Stomach smooth muscle (tissue), 2 donors: ENCODE measurements around the gene EGLN1.
"Not testable (repeated sequence)": the region's sequence is repeated elsewhere in the genome, so short reads cannot be mapped to it uniquely, and the experiment has no call there.

Experiments used
- H3K27ac ChIP-seq: one replicate; pipeline ENCODE4 v1.7.0; 2013; ENCODE audit warnings: mild to moderate bottlenecking, low read length, inconsistent platforms
- H3K27me3 ChIP-seq, 2 donors: one replicate each; pipeline ENCODE4 v1.7.0; 2013; ENCODE audit warnings: low read length in 2 of 2; ENCODE audit not compliant: insufficient read depth in 2 of 2, control insufficient read depth in 1 of 2
- H3K36me3 ChIP-seq, 2 donors: one replicate each; pipeline ENCODE4 v1.7.0; 2013; ENCODE audit warnings: low read length in 2 of 2; ENCODE audit not compliant: control insufficient read depth in 2 of 2, insufficient read depth in 2 of 2
- H3K4me1 ChIP-seq: one replicate; pipeline ENCODE4 v1.7.0; 2013; ENCODE audit warnings: low read length; ENCODE audit not compliant: control insufficient read depth, insufficient read depth
- H3K4me3 ChIP-seq, 2 donors: one replicate each; pipeline ENCODE4 v1.7.0; 2013; ENCODE audit warnings: low read length in 2 of 2
- H3K9ac ChIP-seq, 2 donors: one replicate each; pipeline ENCODE4 v1.7.0; 2013; ENCODE audit warnings: low read length in 2 of 2, mild to moderate bottlenecking in 1 of 2
- H3K9me3 ChIP-seq, 2 donors: one replicate each; pipeline ENCODE4 v1.7.0; 2013; ENCODE audit warnings: low read length in 2 of 2; ENCODE audit not compliant: control insufficient read depth in 2 of 2
- donor health status: healthy.
- donor health status: Pancreatic carcinoma.

Gene EGLN1

DNA sequence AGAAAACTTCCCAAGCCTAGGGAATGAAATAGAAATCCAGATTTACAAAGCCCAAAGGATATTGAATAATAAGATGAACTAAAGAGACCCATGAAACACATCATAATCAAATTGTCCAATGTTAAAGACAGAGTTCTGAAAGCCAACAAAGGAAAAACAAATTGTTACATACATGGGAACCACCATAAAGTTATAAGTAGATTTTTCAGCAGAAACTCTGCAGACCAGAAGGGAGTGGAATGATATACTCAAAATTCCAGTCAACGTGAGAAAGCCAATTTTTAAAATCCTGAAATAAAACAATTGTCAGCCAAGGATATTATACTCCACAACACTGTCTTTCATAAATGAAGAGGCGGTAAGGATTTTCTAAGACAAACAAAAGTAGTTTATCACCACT, 22.0 kb upstream of the EGLN1 start:
- H3K27me3 ChIP-seq, result no peaks in the 10 kb centered on the region
- H3K4me3 ChIP-seq, result no peak overlapping the region
- H3K36me3 ChIP-seq, result no peaks in the 10 kb centered on the region
- H3K27ac ChIP-seq, result no peak overlapping the region
- H3K4me1 ChIP-seq, result no peaks in the 10 kb centered on the region
- H3K9ac ChIP-seq, result no peak overlapping the region
- H3K9me3 ChIP-seq, result peaks cover 0 to 2% of the 10 kb centered on the region in 2 donors

DNA sequence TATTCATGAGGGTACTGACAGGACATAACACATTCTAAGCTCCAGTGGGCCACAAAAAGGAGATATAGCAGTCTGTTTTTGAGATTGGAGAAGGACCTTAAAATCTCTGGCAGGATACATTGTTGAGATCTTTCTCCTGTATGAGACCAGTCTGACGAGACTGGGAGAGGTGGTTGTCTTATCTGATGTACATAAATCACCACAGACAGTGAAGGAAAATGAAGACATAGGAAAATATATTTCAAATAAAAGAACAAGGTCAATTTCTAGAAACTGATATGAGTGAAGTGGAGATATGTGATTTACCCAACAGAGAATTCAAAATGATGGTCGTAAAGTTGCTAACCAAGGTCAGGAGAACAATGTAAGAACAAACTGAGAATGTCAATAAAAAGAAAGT, 21.3 kb upstream of the EGLN1 start:
- Histone ChIP-seq H3K4me1 (no peaks in the 10 kb centered on the region), H3K9me3 (peaks cover 0 to 2% of the 10 kb centered on the region in 2 donors), H3K4me3 (no peak overlapping the region), H3K27me3 (no peaks in the 10 kb centered on the region), H3K9ac (no peak overlapping the region), H3K27ac (no peak overlapping the region), H3K36me3 (no peaks in the 10 kb centered on the region)

DNA sequence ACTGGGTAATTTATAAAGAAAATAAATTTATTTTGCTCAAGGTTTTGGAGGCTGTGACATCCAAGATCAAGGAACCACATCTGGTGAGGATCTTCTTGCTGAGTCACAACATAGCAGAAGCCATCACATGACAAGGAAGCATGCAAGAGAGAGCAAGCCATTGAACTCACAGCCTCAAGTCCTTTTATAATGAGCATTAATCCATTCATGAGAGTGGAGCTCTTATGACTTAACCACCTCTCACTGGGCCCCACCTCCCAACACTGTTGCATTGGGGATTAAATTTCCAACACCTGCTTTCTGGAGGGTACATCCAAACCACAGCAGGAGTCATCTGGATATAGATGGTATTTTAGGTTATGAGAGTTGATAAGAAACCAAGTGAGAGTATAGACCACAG, 20.6 kb upstream of the EGLN1 start:
- no peaks in the 10 kb centered on the region for H3K27me3 ChIP-seq
- no peak overlapping the region for H3K27ac ChIP-seq
- no peak overlapping the region for H3K4me3 ChIP-seq
- no peaks in the 10 kb centered on the region for H3K4me1 ChIP-seq
- no peaks in the 10 kb centered on the region for H3K36me3 ChIP-seq
- H3K9ac ChIP-seq, result no peak overlapping the region
- peaks cover 0 to 2% of the 10 kb centered on the region in 2 donors for H3K9me3 ChIP-seq

DNA sequence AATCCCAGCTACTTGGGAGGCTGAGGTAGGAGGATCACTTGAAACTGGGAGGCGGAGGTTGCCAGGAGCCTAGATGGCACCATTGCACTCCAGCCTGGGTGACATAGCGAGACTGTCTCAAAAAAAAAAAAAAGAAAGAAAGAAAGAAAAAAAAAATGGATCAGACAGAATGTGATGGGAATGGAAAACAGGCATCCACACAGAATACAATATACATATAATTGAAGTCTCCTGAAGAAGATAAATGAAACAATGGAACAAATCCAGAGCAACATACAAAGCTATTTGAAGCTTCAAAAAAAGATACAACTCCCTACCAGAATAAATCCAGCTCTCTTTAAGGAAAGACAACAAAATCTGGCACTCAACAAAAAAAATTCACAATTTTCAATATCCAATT, 10.9 kb upstream of the EGLN1 start:
- H3K27me3 ChIP-seq, result no peaks in the 10 kb centered on the region
- no peaks in the 10 kb centered on the region for H3K36me3 ChIP-seq
- H3K27ac ChIP-seq, result no peak overlapping the region
- no peaks in the 10 kb centered on the region for H3K9me3 ChIP-seq
- H3K4me1 ChIP-seq, result no peaks in the 10 kb centered on the region
- H3K4me3 ChIP-seq, result no peak overlapping the region
- H3K9ac ChIP-seq, result no peak overlapping the region

DNA sequence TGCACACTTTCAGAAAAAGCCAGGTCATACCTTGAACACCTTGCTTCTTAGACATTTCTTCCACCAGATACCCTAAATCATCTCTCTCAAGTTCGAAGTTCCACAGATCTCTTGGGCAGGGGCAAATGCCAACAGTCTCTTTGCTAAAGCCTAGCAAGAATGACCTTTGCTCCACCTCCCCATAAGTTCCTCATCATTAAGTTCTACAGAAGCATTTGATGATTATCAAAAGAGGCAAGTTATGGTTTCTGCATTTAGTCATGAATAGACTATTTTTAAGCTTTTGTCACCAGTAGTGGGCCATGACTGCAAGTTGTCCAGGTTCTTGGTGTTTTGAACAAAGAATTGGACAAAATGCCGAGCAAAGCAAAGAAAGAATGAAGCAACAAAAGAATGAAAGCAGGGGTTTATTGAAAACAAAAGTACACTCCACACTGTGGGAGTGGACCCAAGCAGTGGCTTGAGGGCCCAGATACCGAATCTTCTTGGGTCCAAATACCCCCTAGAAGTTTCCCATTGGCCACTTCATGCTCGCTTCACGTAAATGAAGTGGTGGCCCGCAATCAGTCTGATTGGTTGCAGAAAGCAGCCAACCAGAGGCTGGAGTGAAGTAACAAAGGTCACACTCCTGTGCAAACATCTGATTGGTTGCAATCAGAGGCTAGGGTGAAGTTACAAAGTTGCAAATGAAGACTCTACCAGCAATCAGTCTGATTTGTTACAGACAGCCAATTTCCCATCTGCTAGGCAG, 9.8 kb upstream of the EGLN1 start:
- no peak overlapping the region for H3K4me3 ChIP-seq
- H3K36me3 ChIP-seq, result no peaks in the 10 kb centered on the region
- no peaks in the 10 kb centered on the region for H3K27me3 ChIP-seq
- no peaks in the 10 kb centered on the region for H3K9me3 ChIP-seq
- H3K9ac ChIP-seq, result no peak overlapping the region
- H3K27ac ChIP-seq, result no peak overlapping the region
- H3K4me1 ChIP-seq, result no peaks in the 10 kb centered on the region

DNA sequence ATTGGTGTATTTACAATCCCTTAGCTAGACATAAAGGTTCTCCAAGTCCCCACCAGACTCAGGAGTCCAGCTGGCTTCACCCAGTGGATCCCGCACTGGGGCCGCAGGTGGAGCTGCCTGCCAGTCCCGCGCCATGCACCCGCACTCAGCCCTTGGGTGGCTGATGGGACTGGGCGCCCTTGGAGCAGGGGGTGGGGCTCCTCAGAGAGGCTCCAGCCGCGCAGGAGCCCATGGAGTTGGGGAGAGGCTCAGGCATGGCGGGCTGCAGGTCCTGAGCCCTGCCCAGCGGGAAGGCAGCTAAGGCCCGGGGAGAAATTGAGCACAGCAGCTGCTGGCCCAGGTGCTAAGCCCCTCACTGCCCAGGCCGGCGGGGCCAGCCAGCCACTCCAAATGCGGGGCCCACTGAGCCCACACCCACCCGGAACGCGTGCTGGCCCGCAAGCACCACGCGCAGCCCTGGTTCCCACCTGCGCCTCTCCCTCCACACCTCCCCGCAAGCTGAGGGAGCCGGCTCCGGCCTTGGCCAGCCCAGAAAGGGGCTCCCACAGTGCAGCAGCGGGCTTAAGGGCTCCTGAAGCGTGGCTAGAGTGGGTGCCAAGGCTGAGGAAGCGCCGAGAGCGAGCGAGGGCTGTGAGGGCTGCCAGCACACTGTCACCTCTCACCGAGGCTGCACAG, 8.7 kb upstream of the EGLN1 start:
- not testable (repeated sequence) for H3K27ac ChIP-seq, H3K9ac ChIP-seq, H3K9me3 ChIP-seq, H3K4me3 ChIP-seq, H3K4me1 ChIP-seq, H3K27me3 ChIP-seq, H3K36me3 ChIP-seq

DNA sequence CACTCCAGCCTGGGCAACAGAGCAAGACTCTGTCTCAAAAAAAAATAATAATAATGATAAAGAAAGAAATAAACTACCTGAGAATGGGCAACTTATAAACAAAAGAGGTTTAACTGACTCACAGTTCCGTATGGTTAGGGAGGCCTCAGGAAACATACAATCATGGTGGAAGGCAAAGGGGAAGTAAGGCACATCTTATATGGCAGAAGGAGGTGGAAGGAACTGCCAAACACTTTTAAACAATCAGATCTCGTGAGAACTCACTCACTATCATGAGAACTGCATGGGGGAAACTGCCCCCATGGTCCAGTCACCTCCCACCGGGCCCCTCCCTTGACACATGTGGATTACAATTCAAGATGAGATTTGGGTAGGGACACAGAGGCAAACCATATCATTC, 6.3 kb upstream of the EGLN1 start:
- no peaks in the 10 kb centered on the region for H3K27me3 ChIP-seq
- H3K27ac ChIP-seq, result no peak overlapping the region
- no peak overlapping the region for H3K4me3 ChIP-seq
- H3K36me3 ChIP-seq, result no peaks in the 10 kb centered on the region
- H3K9ac ChIP-seq, result no peak overlapping the region
- H3K4me1 ChIP-seq, result no peaks in the 10 kb centered on the region
- H3K9me3 ChIP-seq, result no peaks in the 10 kb centered on the region

DNA sequence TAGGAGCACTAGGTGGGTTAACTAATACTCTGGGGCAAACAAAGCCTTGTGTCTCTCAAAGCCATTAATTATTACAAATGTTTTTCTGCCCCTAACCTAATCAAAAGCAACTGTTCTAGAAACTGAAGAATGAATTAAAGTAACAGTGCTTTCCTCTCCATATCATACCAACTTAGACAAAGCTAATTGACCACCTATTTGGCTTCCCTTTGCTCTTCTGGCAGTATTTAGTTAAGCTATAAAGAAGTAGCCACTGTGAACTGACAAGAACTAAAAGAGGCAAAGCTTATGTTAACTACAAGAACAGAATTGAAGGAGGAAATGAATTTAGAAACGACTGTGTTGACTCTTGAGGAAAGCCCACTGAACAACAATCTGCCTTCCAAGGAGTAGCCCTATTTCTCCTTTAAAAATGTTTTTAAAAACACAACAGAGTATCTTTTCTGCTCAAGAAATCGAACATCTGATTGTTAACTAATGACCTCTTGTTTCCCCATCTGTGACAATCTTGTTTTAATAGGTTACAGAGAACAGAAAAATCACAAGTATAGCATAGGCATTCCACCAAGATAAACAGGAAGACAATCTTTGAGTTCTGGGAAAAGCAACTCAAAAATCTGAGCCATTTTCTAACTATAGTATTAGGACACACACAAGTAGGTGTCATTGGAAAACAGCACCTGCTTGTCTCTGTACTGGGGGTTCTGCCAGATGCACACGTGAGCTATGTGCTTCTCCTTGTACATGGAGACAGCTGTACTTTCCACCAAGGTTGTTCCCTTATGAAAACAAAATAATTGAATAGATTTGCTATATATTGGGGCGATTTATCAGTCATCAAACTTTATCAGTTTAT, 3.1 kb upstream of the EGLN1 start:
- Histone ChIP-seq H3K36me3 (no peaks in the 10 kb centered on the region), H3K4me3 (no peak overlapping the region), H3K4me1 (no peaks in the 10 kb centered on the region), H3K9ac (no peak overlapping the region), H3K9me3 (no peaks in the 10 kb centered on the region), H3K27me3 (no peaks in the 10 kb centered on the region), H3K27ac (no peak overlapping the region)

DNA sequence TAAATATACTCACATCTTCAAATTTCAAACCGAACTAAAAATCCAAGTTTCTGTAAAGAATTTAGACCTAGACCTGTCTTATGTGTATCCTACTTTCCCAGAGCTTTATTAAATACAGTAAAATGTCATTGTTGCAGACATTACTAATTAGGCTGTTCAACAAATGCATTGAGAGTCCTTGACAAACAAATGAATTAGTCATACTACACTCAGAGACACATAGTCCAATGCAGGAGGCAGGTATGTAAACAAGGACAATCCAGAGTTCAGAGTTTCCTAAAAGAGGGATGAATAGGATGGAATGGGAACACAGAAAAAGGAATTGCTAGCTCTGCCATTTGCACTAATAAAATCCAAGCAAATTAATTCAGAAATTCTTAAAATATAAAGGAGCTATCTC, 1.6 kb upstream of the EGLN1 start:
- Histone ChIP-seq H3K4me1 (no peaks in the 10 kb centered on the region), H3K36me3 (no peaks in the 10 kb centered on the region), H3K27ac (no peak overlapping the region), H3K9me3 (no peaks in the 10 kb centered on the region), H3K4me3 (no peak overlapping the region), H3K27me3 (no peaks in the 10 kb centered on the region), H3K9ac (no peak overlapping the region)

DNA sequence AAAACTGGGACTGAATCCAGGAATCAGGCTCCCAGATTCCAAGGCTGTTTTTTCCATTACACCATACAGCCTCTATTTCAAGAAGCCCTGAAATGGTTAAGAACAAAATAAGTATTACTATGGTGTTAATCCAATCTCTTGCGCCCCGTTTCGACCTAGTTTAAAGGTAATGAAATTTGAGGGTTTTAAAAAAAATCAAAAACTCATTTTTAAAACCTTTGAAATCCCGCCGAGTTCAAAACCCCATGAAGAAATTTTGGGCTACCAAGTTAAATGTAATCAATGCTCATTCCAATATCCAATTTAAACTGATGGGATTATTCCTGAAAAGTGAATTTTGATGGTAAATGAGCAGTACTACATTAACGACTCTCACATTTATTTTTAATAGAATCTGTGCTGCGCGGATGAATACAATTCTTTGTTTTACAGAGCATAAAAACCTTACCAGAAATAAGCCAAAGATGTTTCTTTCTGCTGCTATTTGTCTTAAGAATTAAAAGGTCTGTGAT, 767 bp upstream of the EGLN1 start:
- no peaks in the 10 kb centered on the region for H3K4me1 ChIP-seq
- H3K9ac ChIP-seq, result peak overlapping the region; percentile 87 to 93
- H3K9me3 ChIP-seq, result no peaks in the 10 kb centered on the region
- peak overlapping the region; percentile 87 for H3K27ac ChIP-seq
- no peaks in the 10 kb centered on the region for H3K36me3 ChIP-seq
- peak overlapping the region; percentile 81 to 87 for H3K4me3 ChIP-seq
- no peaks in the 10 kb centered on the region for H3K27me3 ChIP-seq
